Superior temporal gyrus (tissue), 1 donor: ENCODE data around the gene TES.

Experiments used
- DNase-seq: peaks from one replicate; pipeline ENCODE4 v3.0.0-alpha.2; 2016; ENCODE audit errors: extremely low spot score

The TES gene

GRCh38 chr7:116193329-116194087, 16.8 kb upstream of the TES start:
- DNase-seq: no peak

- no peak for DNase-seq
Observed at GRCh38 chr7:116194115-116194514, 16.2 kb upstream of the TES start.

GRCh38 chr7:116195451-116195850, 14.9 kb upstream of the TES start:
- no peak for DNase-seq

GRCh38 chr7:116196947-116197346, 13.4 kb upstream of the TES start:
- no peak for DNase-seq

- DNase-seq: no peak
Observed at GRCh38 chr7:116197360-116197759, 13.0 kb upstream of the TES start.

GRCh38 chr7:116198748-116199410, 11.5 kb upstream of the TES start:
- no peak for DNase-seq

GRCh38 chr7:116200963-116201362, 9.4 kb upstream of the TES start:
- DNase-seq: no peak

- no peak for DNase-seq
Observed at GRCh38 chr7:116206141-116206540, 4.2 kb upstream of the TES start.

GRCh38 chr7:116208919-116209318, 1.4 kb upstream of the TES start:
- DNase-seq: no peak

GRCh38 chr7:116209561-116210070, 723 bp upstream of the TES start:
- DNase-seq: no peak

GRCh38 chr7:116211006-116211912, 920 bp downstream of the TES start:
- DNase-seq: no peak

GRCh38 chr7:116211913-116212596, 1.7 kb downstream of the TES start:
- DNase-seq: no peak

- no peak for DNase-seq
Observed at GRCh38 chr7:116212869-116213268, 2.5 kb downstream of the TES start.

- no peak for DNase-seq
Observed at GRCh38 chr7:116213361-116214130, 3.2 kb downstream of the TES start.

- no peak for DNase-seq
Observed at GRCh38 chr7:116214921-116215320, 4.6 kb downstream of the TES start.

GRCh38 chr7:116215551-116215950, 5.2 kb downstream of the TES start:
- no peak for DNase-seq

- DNase-seq: no peak
Observed at GRCh38 chr7:116216956-116217571, 6.7 kb downstream of the TES start.

- DNase-seq: no peak
Observed at GRCh38 chr7:116218051-116218645, 7.8 kb downstream of the TES start.

GRCh38 chr7:116218747-116219146, 8.4 kb downstream of the TES start:
- no peak for DNase-seq

GRCh38 chr7:116219288-116219687, 8.9 kb downstream of the TES start:
- DNase-seq: no peak
